Left colon (tissue), 2 donors: ENCODE results near the gene PDSS1. TPM values are rescaled to one million over a fixed set of nuclear protein-coding genes. Genes with fewer than 3 reads are reported as not detected.
"Not testable (repeated sequence)": the region's sequence is repeated elsewhere in the genome, so short reads cannot be mapped to it uniquely, and the experiment has no call there.

ENCODE experiments used
- ATAC-seq: fragments of 200-7000 bp; cut with Tn5 transposase; one replicate; pipeline ENCODE4 v1.9.1; 2020; ENCODE audit warnings: mild to moderate bottlenecking, moderate library complexity
- DNase-seq, 2 donors: peaks; one replicate each; pipeline ENCODE4 v3.0.0-alpha.2; 2020
- intact Hi-C, 2 donors: fragments of 100-400 bp; cut with DNase I in 1 of 2; cut with micrococcal nuclease in 1 of 2; formaldehyde crosslinking; loops; one replicate each; pipeline versions ENCODE4 v1.11.2 to v1.14.0; 2022; cut with DNase I, micrococcal nuclease
- long read RNA-seq: library from polyadenylated mRNA; unstranded; transcript quantifications from one replicate; pipeline ENCODE4 v2.0.0, GENCODE V29; 2021
- total RNA-seq, 2 donors: library from RNA; stranded (reverse); fragmentation: NEBNext Ultra II Directional; extraction: Animal tissue kit (Norgen Biotek cat#: 25700); gene quantifications; one replicate each; pipeline ENCODE4 v1.2.1, GENCODE V29; 2021
- donor health status: DM: no; HTN: no; CAD: no.
- donor health status: DM: yes; HTN: yes; CAD: no.

PDSS1 gene, protein sequence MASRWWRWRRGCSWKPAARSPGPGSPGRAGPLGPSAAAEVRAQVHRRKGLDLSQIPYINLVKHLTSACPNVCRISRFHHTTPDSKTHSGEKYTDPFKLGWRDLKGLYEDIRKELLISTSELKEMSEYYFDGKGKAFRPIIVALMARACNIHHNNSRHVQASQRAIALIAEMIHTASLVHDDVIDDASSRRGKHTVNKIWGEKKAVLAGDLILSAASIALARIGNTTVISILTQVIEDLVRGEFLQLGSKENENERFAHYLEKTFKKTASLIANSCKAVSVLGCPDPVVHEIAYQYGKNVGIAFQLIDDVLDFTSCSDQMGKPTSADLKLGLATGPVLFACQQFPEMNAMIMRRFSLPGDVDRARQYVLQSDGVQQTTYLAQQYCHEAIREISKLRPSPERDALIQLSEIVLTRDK
- total RNA-seq: 10 to 100 TPM; 20.3 to 34.3 TPM
- long read RNA-seq, transcript PDSS1-201 (12 exons, 1,626 nt): major isoform, 25 of 40 reads
- long read RNA-seq, partial matches to known transcripts: 2 of 40 reads
- long read RNA-seq, other reads (novel, unspliced or antisense): 13 of 40 reads

GRCh38 chr10:26697163-26697921 is at the start of gene PDSS1:
TSS of gene PDSS1 (plus strand) at chr10:26697701. CDS start at chr10:26697712, 11 bp downstream.
- DNase-seq (peak; percentile 83 to 87), ATAC-seq (peak; percentile 71)
- intact Hi-C loops: no loop called here

GRCh38 chr10:26648245-26648636 is 49.3 kb upstream of the PDSS1 start:
- ATAC-seq, intact Hi-C loops: not testable (repeated sequence)

GRCh38 chr10:26650406-26650805 is 47.1 kb upstream of the PDSS1 start:
- ATAC-seq (no peak), DNase-seq (no peak)
- intact Hi-C loops: no loop called here

More at GRCh38 chr10:26648245-26648636, 49.3 kb upstream of the PDSS1 start:
- DNase-seq: not testable (repeated sequence)

DNA sequence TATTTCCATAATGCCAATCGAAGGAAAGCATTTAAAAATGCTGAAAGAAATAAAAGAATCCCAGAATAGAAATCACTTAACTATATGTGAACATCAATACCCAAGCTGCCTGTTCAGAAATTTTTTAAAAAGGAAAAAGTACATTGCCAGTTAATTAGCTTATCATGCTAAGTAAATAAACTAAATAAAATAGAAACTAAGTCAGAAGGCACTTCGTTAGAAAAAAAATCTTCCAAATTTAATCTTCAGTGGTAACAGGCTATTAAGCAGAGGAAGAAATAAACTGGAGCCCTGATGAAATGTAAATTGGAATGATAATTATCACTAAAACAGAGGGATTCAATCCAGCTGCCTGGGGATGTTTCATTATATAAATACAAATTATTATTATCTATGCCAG is 46.0 kb upstream of the PDSS1 start:
- intact Hi-C loops, DNase-seq, ATAC-seq: not testable (repeated sequence)

DNA sequence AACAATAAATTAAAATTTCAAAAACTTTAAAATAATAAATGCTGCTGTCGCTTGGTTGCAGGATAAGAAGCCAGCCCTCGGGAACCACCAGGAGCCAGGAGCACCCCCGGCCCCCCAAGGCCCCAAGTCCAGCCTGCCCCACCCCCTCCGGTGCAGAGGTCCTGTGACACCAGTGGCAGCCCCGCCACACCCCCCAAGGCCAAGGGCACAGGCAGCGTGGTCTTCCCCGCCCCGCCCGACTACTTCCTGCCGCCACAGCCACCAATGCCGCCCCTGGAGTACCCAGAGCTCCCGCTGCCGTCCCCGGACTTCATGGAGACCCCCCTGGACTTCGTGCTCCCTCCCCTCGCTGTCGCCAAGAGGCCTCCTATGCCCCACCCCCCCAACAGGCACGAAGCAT is 44.5 kb upstream of the PDSS1 start:
- intact Hi-C loops: no loop called here
- DNase-seq: no peak

GRCh38 chr10:26655746-26656145 is 41.8 kb upstream of the PDSS1 start:
- intact Hi-C loops: no loop called here
- no peak for ATAC-seq

More for the DNA sequence above, 44.5 kb upstream of the PDSS1 start:
- ATAC-seq: no peak

GRCh38 chr10:26662864-26663263 is 34.6 kb upstream of the PDSS1 start:
- DNase-seq: no peak
- intact Hi-C loops: no loop called here
- no peak for ATAC-seq

More at GRCh38 chr10:26655746-26656145, 41.8 kb upstream of the PDSS1 start:
- no peak for DNase-seq

GRCh38 chr10:26665080-26666048 is 32.1 kb upstream of the PDSS1 start:
- ATAC-seq (no peak), DNase-seq (no peak)
- intact Hi-C loops: no loop called here

- intact Hi-C loops: no loop called here
- DNase-seq (no peak), ATAC-seq (no peak)
Observed at GRCh38 chr10:26675873-26676257, 21.6 kb upstream of the PDSS1 start.

GRCh38 chr10:26679588-26679987 is 17.9 kb upstream of the PDSS1 start:
- ATAC-seq: no peak
- no peak for DNase-seq
- intact Hi-C loops: no loop called here

GRCh38 chr10:26681076-26681475 is 16.4 kb upstream of the PDSS1 start:
- intact Hi-C loops: no loop called here

DNA sequence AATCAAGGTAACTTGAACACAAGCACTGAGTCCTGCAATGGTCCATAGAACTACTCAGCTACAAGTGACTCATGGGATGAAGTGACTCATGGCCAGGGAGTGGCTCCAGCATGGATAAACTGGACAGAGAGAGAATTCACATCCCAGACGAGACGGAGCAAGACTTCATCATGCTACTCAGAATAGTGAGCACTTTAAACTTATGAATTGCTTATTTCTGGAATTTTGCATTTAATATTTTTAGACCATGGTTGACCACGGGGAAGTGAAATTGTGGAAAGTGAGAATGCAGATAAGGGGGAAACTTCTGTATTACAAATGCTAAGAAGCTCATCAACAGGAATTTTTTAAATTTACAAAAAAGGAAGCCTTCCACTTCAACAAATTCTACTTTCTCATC is 15.5 kb upstream of the PDSS1 start:
- DNase-seq, intact Hi-C loops: not testable (repeated sequence)
- peak; percentile 79 for ATAC-seq

More at GRCh38 chr10:26681076-26681475, 16.4 kb upstream of the PDSS1 start:
- DNase-seq (no peak), ATAC-seq (no peak)

- ATAC-seq (no peak), DNase-seq (no peak)
- intact Hi-C loops: no loop called here
Observed at GRCh38 chr10:26682931-26683330, 14.6 kb upstream of the PDSS1 start.

DNA sequence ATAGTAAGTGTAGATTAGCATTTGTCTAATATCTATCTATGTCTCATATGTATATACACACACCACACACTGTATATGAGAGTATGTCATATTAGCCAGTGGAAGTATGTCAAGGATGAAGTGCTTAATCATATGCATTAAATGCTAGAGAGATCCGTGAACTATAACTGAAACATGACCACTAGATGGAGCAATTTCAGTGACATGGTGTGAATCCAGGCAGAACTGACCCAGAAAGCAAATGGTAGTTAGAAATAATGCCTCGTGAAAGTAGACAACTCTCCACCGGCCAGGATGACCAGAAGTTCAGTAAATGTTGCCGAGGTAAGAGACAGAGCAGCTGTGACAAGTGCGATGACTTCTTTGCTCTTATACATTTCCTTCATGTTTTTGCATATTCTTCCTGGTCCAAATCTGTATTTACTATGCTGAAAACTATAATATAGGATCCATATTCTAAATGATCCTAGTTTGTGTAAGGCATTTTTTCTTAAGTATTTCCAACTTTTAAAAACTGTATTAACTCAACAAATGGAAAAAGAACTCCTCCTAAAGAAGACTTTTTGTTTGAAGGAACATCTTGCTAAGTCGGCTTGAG is 12.7 kb upstream of the PDSS1 start:
- DNase-seq, intact Hi-C loops: not testable (repeated sequence)
- peak; percentile 87 for ATAC-seq

DNA sequence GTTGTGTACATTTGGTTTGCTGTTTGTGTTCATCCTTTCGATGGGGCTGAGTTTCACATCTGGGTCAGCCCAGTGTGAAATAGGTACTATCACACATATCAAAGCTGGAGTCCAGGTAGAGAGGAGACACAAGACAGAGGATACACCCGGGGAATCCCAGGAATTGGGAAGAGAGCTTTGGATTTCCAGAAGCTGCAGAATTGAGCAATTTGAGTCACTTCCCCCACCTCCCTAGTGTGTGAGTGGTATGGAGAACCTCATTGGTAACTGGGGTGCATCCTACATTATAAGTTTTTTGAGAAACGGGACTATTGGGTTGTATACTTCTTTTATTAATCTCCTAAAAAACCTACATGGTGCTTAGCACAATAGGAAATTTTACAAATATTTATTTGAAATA is 12.1 kb upstream of the PDSS1 start:
- no peak for DNase-seq
- intact Hi-C loops: no loop called here
- no peak for ATAC-seq

- ATAC-seq (no peak), DNase-seq (no peak)
- intact Hi-C loops: no loop called here
Observed at GRCh38 chr10:26689399-26689798, 8.1 kb upstream of the PDSS1 start.

- intact Hi-C loops: no loop called here
- ATAC-seq: no peak
Observed at GRCh38 chr10:26690731-26691475, 6.6 kb upstream of the PDSS1 start.

More at GRCh38 chr10:26690731-26691475, 6.6 kb upstream of the PDSS1 start:
- DNase-seq: no peak
